ENCODE measurements around the gene LGALS8.

Gene LGALS8

GRCh38 chr1:236602171-236602570 lies 78.4 kb downstream of the LGALS8 start:
- TF ChIP-seq CTCF (conservative IDR thresholded peaks at IDR 0.05) (no peak), ZFX (IDR thresholded peaks at IDR 0.05) (no peak)
- H3K27ac ChIP-seq = no peak overlapping the region
